HG02943 (cell line): ENCODE measurements around the gene HIRA.

Source experiments
- ATAC-seq: cut with Tn5 transposase; IDR thresholded peaks from one replicate; pipeline ENCODE4 v1.9.1; 2021; ENCODE audit warnings: mild to moderate bottlenecking, low read depth, moderate library complexity; ENCODE audit not compliant: unreplicated experiment

The HIRA gene

GRCh38 chr22:19290400-19291217 lies 140.9 kb downstream of the HIRA start:
- ATAC-seq = no peak

DNA sequence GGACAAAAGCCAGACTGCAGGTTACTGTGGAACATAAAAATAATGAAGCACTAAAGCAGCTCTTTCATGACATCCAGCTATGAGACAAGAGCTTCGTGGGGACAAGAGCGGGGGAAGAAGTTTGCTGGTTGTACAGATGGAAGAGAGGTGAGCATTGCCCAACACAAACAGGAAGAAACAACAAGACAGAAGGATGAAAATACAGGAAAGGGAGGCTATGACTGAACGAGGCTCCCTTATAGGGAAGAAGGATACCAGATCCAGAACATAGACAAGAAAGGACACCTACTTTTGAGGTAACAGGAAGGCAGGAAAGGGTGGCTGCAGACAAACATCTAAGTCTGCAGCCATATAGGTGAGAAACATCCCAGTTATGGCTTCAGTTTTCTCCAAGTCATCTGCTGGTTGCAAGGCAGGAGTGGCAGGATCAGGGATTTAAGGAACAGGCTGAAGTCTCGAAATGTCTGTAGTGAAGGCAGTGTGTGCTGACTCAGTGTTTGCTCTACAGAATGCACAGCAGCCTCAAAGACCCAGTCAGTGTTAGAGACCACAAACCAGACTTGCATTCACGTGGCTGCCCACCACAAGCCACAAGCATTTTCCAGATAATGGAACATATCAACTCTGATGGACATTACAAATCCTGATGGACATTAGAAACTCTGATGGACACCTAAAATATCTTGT lies 141.9 kb downstream of the HIRA start:
- ATAC-seq = no peak

- ATAC-seq = no peak
Measured at GRCh38 chr22:19287889-19288288, 143.6 kb downstream of the HIRA start.

DNA sequence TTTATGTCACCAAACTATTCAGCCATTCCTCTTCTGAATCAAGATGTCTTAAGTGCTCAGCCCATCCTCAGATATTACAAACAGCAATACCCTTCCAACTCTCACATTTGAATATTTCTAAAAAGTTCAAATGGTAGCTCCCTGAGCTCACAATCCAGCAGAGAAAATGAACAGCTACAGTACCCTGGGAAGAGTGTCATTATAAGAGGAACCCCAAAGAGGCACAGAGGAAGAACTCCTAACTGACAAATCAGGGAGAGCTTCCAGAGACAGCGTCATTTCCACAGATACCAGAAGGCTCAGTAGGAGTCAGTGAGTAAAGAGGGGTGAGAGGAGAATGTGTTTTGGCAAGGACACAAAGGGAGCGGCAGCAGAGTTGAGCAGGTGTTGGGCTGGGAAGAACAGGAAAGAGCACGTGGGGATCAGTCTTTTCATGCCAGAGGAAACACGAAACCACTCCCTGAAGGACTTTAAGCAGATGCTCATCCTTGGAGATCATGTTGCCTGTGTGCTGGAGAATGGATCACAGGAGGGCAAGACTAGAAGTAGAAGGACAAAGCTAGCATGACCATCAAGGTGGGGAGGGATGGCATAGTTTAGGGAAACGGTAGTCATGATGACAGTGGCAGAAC lies 144.3 kb downstream of the HIRA start:
- no peak for ATAC-seq

DNA sequence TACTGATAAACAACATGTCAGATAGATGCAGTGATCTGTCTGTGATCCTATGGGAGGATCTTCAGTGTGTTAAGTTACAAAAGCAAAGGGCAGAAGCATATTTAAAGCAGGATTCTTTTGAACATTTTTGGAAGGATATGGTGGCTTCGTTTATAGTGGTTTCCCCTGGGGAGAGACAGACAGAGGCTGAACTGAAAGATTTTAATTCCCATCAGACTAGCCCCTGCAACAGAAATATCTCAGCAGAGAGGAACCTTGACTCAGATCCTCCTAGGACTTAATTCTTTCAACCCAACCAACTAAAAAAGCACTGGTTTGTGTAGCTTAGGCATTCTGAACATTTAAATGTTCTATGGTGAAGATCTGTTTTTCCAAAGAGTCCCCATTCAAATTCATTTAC lies 145.7 kb downstream of the HIRA start:
- no peak for ATAC-seq
